ENCODE results near the gene ZBTB40. TPM values are rescaled to one million over a fixed set of nuclear protein-coding genes. Genes with fewer than 3 reads are reported as not detected.

ZBTB40 gene
- total and polyA plus RNA-seq, 4 donors, result 2.1 to 11.2 (median 4.6) TPM

- Histone ChIP-seq H3K4me1 (ENCODE audit: control insufficient read depth in 4 of 4, insufficient read depth in 4 of 4, low read length in 3 of 4) (peaks cover 0 to 11% (median 6%) of the 10 kb centered on the region in 4 donors), H3K9me3 (ENCODE audit: control insufficient read depth in 4 of 4, low read length in 3 of 4) (no peaks in the 10 kb centered on the region), H3K27ac (ENCODE audit: low read depth in 1 of 2, low read length in 2 of 2) (no peak overlapping the region), H3K27me3 (ENCODE audit: control insufficient read depth in 4 of 4, insufficient read depth in 4 of 4, low read length in 3 of 4) (no peaks in the 10 kb centered on the region), H3K9ac (ENCODE audit: low read depth in 1 of 2, low read length in 2 of 2) (no peak overlapping the region), H3K4me3 (ENCODE audit: low read depth in 1 of 3, low read length in 3 of 3) (no peak overlapping the region), H3K36me3 (ENCODE audit: control insufficient read depth in 4 of 4, insufficient read depth in 3 of 4, low read depth in 1 of 4, low read length in 3 of 4) (peaks cover 5 to 53% (median 29%) of the 10 kb centered on the region in 4 donors)
- 96% methylated on average over 8 of the region's 8 CpGs for WGBS
- TF ChIP-seq FOXA1 (IDR thresholded peaks at IDR 0.05) (no peak), CTCF (IDR thresholded peaks at IDR 0.05; ENCODE audit: low read depth, low read length, missing input control) (no peak), GABPA (IDR thresholded peaks at IDR 0.05 in 1 of 2, conservative IDR thresholded peaks at IDR 0.05 in 1 of 2) (no peak)
- DNase-seq (ENCODE audit: low spot score), result no peak
Measured at GRCh38 chr1:22506130-22506692, 54.6 kb downstream of the ZBTB40 start.

GRCh38 chr1:22507587-22507986 is 55.9 kb downstream of the ZBTB40 start:
- Histone ChIP-seq H3K27me3 (ENCODE audit: control insufficient read depth in 4 of 4, insufficient read depth in 4 of 4, low read length in 3 of 4) (no peaks in the 10 kb centered on the region), H3K4me1 (ENCODE audit: control insufficient read depth in 4 of 4, insufficient read depth in 4 of 4, low read length in 3 of 4) (peaks cover 0 to 11% (median 6%) of the 10 kb centered on the region in 4 donors), H3K9me3 (ENCODE audit: control insufficient read depth in 4 of 4, low read length in 3 of 4) (no peaks in the 10 kb centered on the region), H3K36me3 (ENCODE audit: control insufficient read depth in 4 of 4, insufficient read depth in 3 of 4, low read depth in 1 of 4, low read length in 3 of 4) (peaks cover 8 to 62% (median 35%) of the 10 kb centered on the region in 4 donors), H3K4me3 (ENCODE audit: low read depth in 1 of 3, low read length in 3 of 3) (no peak overlapping the region), H3K27ac (ENCODE audit: low read depth in 1 of 2, low read length in 2 of 2) (no peak overlapping the region), H3K9ac (ENCODE audit: low read depth in 1 of 2, low read length in 2 of 2) (no peak overlapping the region)
- WGBS, result 97% methylated on average over 10 of the region's 10 CpGs
- no peak for DNase-seq (ENCODE audit: low spot score)
- TF ChIP-seq EGR1 (IDR thresholded peaks at IDR 0.05; ENCODE audit: low read depth in 2 of 2) (no peak), ATF3 (IDR thresholded peaks at IDR 0.05) (no peak), MAX (IDR thresholded peaks at IDR 0.05) (no peak), REST (IDR thresholded peaks at IDR 0.05) (no peak), HNF4A (conservative IDR thresholded peaks at IDR 0.05) (no peak), NR2F2 (IDR thresholded peaks at IDR 0.05) (no peak), SP1 (IDR thresholded peaks at IDR 0.05) (no peak), YY1 (IDR thresholded peaks at IDR 0.05) (no peak), ZBTB33 (IDR thresholded peaks at IDR 0.05) (no peak)
